Stomach (tissue), 4 donors: ENCODE measurements around the gene TGFBR2.

Source experiments
- CTCF ChIP-seq, 7 experiments: fragments of 450-650 bp in 4 of 7; fragments of 200-600 bp in 3 of 7; sonication (generic) in 3 of 7; IDR thresholded peaks; one replicate each; pipeline ENCODE4 v1.5.1; 2016 to 2019; ENCODE audit warnings: antibody characterized with exemption in 7 of 7, control low read depth in 2 of 7, mild to moderate bottlenecking in 1 of 7
- POLR2AphosphoS5 ChIP-seq, 3 donors: sonication (generic); formaldehyde crosslinking; IDR thresholded peaks; one replicate each; pipeline ENCODE4 v1.6.1; 2016; ENCODE audit warnings: antibody characterized with exemption in 3 of 3

DNA sequence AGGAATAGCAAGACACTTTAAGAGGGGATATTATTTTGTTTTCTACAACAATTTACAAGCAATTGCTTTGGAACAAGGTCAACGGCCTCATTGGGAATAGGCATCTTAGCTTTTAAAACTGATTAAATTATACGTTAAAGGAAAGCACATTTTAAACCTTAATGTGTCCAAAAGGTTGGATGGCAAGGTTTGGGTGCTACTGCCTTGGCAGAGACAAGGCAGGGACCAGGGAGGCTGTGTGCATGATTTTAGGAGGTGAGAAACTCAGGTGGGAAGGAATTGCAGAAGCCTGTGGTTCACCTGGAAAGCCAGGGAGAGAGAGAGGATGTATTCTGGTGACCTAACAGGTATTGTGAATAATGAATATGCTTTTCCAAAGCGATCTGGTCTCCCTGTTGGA lies 54.3 kb downstream of the TGFBR2 start:
- no peak for TF ChIP-seq CTCF (IDR thresholded peaks at IDR 0.05)
- no peak for TF ChIP-seq POLR2AphosphoS5 (IDR thresholded peaks at IDR 0.05)
